Liver (tissue), 9 donors: ENCODE results near the gene ZNF446. TPM values are rescaled to one million over a fixed set of nuclear protein-coding genes. Genes with fewer than 3 reads are reported as not detected.

ENCODE experiments used
- DNase-seq: peaks from one replicate; pipeline ENCODE4 v3.0.0-alpha.2; 2017; ENCODE audit warnings: low spot score
- H3K27ac ChIP-seq, 2 donors: one replicate each; pipeline ENCODE4 v1.7.0; 2013; ENCODE audit warnings: inconsistent platforms in 2 of 2, low read length in 2 of 2, control low read depth in 1 of 2, low read depth in 1 of 2, mild to moderate bottlenecking in 1 of 2
- H3K27me3 ChIP-seq, 4 donors: one replicate each; pipeline versions ENCODE4 v1.6.1 to v1.7.0; 2013; ENCODE audit warnings: low read length in 3 of 4, inconsistent platforms in 1 of 4, mild to moderate bottlenecking in 1 of 4, moderate library complexity in 1 of 4; ENCODE audit not compliant: control insufficient read depth in 4 of 4, insufficient read depth in 4 of 4
- H3K36me3 ChIP-seq, 4 donors: one replicate each; pipeline versions ENCODE4 v1.6.1 to v1.7.0; 2013; ENCODE audit warnings: low read length in 3 of 4, mild to moderate bottlenecking in 3 of 4, low read depth in 1 of 4, moderate library complexity in 1 of 4; ENCODE audit not compliant: control insufficient read depth in 4 of 4, insufficient read depth in 3 of 4
- H3K4me1 ChIP-seq, 4 donors: one replicate each; pipeline versions ENCODE4 v1.6.1 to v1.7.0; 2013; ENCODE audit warnings: low read length in 3 of 4, mild to moderate bottlenecking in 3 of 4, moderate library complexity in 1 of 4; ENCODE audit not compliant: control insufficient read depth in 4 of 4, insufficient read depth in 4 of 4
- H3K4me3 ChIP-seq, 3 donors: one replicate each; pipeline versions ENCODE4 v1.6.1 to v1.7.0; 2013; ENCODE audit warnings: low read length in 3 of 3, control low read depth in 1 of 3, low read depth in 1 of 3, mild to moderate bottlenecking in 1 of 3
- H3K9ac ChIP-seq, 2 donors: one replicate each; pipeline ENCODE4 v1.7.0; 2013; ENCODE audit warnings: low read length in 2 of 2, mild to moderate bottlenecking in 2 of 2, moderate library complexity in 2 of 2, control low read depth in 1 of 2, low read depth in 1 of 2
- H3K9me3 ChIP-seq, 4 donors: one replicate each; pipeline versions ENCODE4 v1.6.1 to v1.7.0; 2013; ENCODE audit warnings: low read length in 3 of 4; ENCODE audit not compliant: control insufficient read depth in 4 of 4
- EGR1 ChIP-seq, 2 donors: IDR thresholded peaks; 2 replicates each; pipeline ENCODE4 v1.6.1; 2016 to 2018; ENCODE audit warnings: antibody characterized with exemption in 2 of 2, low read depth in 2 of 2
- FOXA1 ChIP-seq: IDR thresholded peaks from 2 replicates; pipeline ENCODE4 v1.6.1; 2016; ENCODE audit warnings: antibody characterized with exemption
- FOXA2 ChIP-seq: IDR thresholded peaks from 2 replicates; pipeline ENCODE4 v1.6.1; 2016; ENCODE audit warnings: antibody characterized with exemption
- GABPA ChIP-seq, 2 donors: IDR thresholded peaks in 1 of 2; conservative IDR thresholded peaks in 1 of 2; 2 replicates each; pipeline ENCODE4 v1.6.1; 2016; ENCODE audit warnings: antibody characterized with exemption in 2 of 2, mild to moderate bottlenecking in 1 of 2, moderate library complexity in 1 of 2
- HNF4A ChIP-seq, 2 donors: conservative IDR thresholded peaks; 2 replicates each; pipeline ENCODE4 v1.6.1; 2016; ENCODE audit warnings: antibody characterized with exemption in 2 of 2, mild to moderate bottlenecking in 2 of 2
- HNF4G ChIP-seq: IDR thresholded peaks from 2 replicates; pipeline ENCODE4 v1.6.1; 2016; ENCODE audit warnings: antibody characterized with exemption
- JUND ChIP-seq, 2 donors: IDR thresholded peaks; 2 replicates each; pipeline ENCODE4 v1.6.1; 2016; ENCODE audit warnings: antibody characterized with exemption in 2 of 2
- NR2F2 ChIP-seq: IDR thresholded peaks from 2 replicates; pipeline ENCODE4 v1.6.1; 2016; ENCODE audit warnings: antibody characterized with exemption
- RAD21 ChIP-seq, 2 donors: IDR thresholded peaks; 2 replicates each; pipeline ENCODE4 v1.6.1; 2016; ENCODE audit warnings: antibody characterized with exemption in 2 of 2, mild to moderate bottlenecking in 2 of 2
- RXRA ChIP-seq, 2 donors: IDR thresholded peaks; 2 replicates each; pipeline ENCODE4 v1.6.1; 2017 to 2018; ENCODE audit warnings: antibody characterized with exemption in 2 of 2, mild to moderate bottlenecking in 1 of 2
- SP1 ChIP-seq: IDR thresholded peaks from 2 replicates; pipeline ENCODE4 v1.6.1; 2018; ENCODE audit warnings: antibody characterized with exemption, mild to moderate bottlenecking
- TAF1 ChIP-seq: conservative IDR thresholded peaks from 2 replicates; pipeline ENCODE4 v1.6.1; 2016; ENCODE audit warnings: antibody characterized with exemption, mild to moderate bottlenecking
- YY1 ChIP-seq: IDR thresholded peaks from 2 replicates; pipeline ENCODE4 v1.6.1; 2016; ENCODE audit warnings: antibody characterized with exemption, mild to moderate bottlenecking
- WGBS: extraction: QIAGEN DNeasy Blood & Tissue Kit; methylation state at CpG from one replicate; pipeline ENCODE4 v1.1.7; 2013; 5-methylcytosine and 5-hydroxymethylcytosine counted together
- polyA plus RNA-seq, 2 donors: library from polyadenylated mRNA; stranded (reverse) in 1 of 2; unstranded in 1 of 2; fragments of 200-250 nt in 1 of 2; fragments of >200 nt in 1 of 2; fragmentation: Nextera tagmentation in 1 of 2; extraction: Ambion mirVana in 1 of 2; gene quantifications; one replicate each; pipeline versions ENCODE4 v1.2.1 to v1.2.3, GENCODE V29; 2013 to 2015
- total RNA-seq, 2 donors: library from RNA; depleted of rRNA; stranded (reverse); fragments of >200 nt; gene quantifications; one replicate each; pipeline ENCODE4 v1.2.3, GENCODE V29; 2014
- TF ChIP-seq, protein P1 (sequence below): IDR thresholded peaks from 2 replicates; pipeline ENCODE4 v1.6.1; 2016; ENCODE audit warnings: antibody characterized with exemption
- TF ChIP-seq, protein P2 (sequence below): IDR thresholded peaks from 2 replicates; pipeline ENCODE4 v1.6.1; 2016; ENCODE audit warnings: antibody characterized with exemption
- TF ChIP-seq, protein P3 (sequence below): IDR thresholded peaks from 2 replicates; pipeline ENCODE4 v1.6.1; 2016; ENCODE audit warnings: antibody characterized with exemption, mild to moderate bottlenecking
- TF ChIP-seq, protein P4 (sequence below): IDR thresholded peaks from 2 replicates; pipeline ENCODE4 v1.6.1; 2016; ENCODE audit warnings: antibody characterized with exemption
- TF ChIP-seq, protein P5 (sequence below): fragments of 150-350 bp; IDR thresholded peaks from 2 replicates; pipeline ENCODE4 v1.5.1; 2017; ENCODE audit warnings: improper control_type of control experiment, low read depth, low read length; ENCODE audit not compliant: missing input control
- donor health status: healthy.
- donor health status: healthy.
- donor health status: healthy.
- donor health status: healthy.
- donor health status: healthy.

The ZNF446 gene
- total and polyA plus RNA-seq, 4 donors: 2.8 to 4.8 (median 3.9) TPM

DNA sequence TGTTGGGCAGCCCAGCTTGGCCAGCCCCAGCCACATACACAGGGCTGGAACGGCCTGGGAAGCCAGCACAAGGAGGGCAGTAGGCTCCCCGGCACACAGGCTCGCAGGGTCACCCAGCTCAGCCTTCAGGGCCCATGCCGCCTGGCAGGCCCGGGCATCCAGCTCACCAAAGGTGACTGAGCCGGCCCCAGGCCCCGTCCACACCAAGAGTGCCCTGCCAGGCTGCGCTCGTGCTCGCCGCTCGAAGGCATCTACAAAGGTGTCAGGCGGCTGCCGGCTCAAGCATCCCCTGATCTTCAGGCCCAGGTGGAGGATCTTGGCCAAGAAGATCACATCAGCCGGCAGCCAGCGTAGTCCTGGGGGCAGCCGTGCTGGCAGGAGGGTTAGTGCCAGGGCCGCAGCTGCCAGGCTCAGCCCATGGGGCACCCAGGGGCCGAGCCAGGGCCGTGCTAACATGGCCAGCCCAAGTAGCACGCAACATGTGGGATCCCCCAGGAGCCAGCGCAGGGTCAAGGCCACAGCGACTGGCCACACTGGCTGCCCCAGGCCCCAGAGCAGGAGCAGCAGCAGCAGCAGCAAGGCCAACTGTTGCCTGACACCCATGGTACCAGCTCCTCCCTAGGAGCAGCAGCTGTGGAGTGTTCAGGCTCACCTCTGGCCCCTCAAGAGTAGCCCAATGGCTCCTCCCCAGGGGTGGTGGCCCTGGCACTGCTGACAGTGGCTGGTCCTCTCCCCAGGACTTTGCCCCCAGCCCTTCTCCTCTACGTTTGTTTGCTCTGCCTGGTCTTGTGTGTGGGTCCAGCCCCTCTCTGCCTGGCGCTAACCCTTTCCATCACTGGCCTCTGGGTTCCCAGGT lies 35.4 kb downstream of the ZNF446 start, which contains the start of gene SLC27A5:
Gene SLC27A5, minus strand, starts transcription at position 640 of the 856 bp plus-strand sequence. Its CDS starts 37 bp downstream, at position 603.
- H3K9me3 ChIP-seq: no peaks in the 10 kb centered on the region
- no peaks in the 10 kb centered on the region for H3K27me3 ChIP-seq
- TF ChIP-seq RAD21 (IDR thresholded peaks at IDR 0.05) (peak in 1 of 2 donors; percentile 54), HNF4A (conservative IDR thresholded peaks at IDR 0.05) (peak; percentile 94 to 97), TAF1 (peak; percentile 96), JUND (IDR thresholded peaks at IDR 0.05) (peak; percentile 41 to 42), RXRA (IDR thresholded peaks at IDR 0.05) (peak; percentile 83 to 93), YY1 (peak; percentile 86), FOXA2 (no peak), NR2F2 (peak; percentile 54), HNF4G (peak; percentile 89), GABPA (IDR thresholded peaks at IDR 0.05 in 1 of 2, conservative IDR thresholded peaks at IDR 0.05 in 1 of 2) (peak in 1 of 2 donors; percentile 57), SP1 (peak; percentile 98), FOXA1 (no peak)
- TF ChIP-seq, protein P1, sequence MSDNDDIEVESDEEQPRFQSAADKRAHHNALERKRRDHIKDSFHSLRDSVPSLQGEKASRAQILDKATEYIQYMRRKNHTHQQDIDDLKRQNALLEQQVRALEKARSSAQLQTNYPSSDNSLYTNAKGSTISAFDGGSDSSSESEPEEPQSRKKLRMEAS: peak; percentile 57
- TF ChIP-seq, protein P2, sequence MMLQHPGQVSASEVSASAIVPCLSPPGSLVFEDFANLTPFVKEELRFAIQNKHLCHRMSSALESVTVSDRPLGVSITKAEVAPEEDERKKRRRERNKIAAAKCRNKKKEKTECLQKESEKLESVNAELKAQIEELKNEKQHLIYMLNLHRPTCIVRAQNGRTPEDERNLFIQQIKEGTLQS: no peak
- TF ChIP-seq, protein P3, sequence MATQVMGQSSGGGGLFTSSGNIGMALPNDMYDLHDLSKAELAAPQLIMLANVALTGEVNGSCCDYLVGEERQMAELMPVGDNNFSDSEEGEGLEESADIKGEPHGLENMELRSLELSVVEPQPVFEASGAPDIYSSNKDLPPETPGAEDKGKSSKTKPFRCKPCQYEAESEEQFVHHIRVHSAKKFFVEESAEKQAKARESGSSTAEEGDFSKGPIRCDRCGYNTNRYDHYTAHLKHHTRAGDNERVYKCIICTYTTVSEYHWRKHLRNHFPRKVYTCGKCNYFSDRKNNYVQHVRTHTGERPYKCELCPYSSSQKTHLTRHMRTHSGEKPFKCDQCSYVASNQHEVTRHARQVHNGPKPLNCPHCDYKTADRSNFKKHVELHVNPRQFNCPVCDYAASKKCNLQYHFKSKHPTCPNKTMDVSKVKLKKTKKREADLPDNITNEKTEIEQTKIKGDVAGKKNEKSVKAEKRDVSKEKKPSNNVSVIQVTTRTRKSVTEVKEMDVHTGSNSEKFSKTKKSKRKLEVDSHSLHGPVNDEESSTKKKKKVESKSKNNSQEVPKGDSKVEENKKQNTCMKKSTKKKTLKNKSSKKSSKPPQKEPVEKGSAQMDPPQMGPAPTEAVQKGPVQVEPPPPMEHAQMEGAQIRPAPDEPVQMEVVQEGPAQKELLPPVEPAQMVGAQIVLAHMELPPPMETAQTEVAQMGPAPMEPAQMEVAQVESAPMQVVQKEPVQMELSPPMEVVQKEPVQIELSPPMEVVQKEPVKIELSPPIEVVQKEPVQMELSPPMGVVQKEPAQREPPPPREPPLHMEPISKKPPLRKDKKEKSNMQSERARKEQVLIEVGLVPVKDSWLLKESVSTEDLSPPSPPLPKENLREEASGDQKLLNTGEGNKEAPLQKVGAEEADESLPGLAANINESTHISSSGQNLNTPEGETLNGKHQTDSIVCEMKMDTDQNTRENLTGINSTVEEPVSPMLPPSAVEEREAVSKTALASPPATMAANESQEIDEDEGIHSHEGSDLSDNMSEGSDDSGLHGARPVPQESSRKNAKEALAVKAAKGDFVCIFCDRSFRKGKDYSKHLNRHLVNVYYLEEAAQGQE: peak; percentile 96
- TF ChIP-seq, protein P4, sequence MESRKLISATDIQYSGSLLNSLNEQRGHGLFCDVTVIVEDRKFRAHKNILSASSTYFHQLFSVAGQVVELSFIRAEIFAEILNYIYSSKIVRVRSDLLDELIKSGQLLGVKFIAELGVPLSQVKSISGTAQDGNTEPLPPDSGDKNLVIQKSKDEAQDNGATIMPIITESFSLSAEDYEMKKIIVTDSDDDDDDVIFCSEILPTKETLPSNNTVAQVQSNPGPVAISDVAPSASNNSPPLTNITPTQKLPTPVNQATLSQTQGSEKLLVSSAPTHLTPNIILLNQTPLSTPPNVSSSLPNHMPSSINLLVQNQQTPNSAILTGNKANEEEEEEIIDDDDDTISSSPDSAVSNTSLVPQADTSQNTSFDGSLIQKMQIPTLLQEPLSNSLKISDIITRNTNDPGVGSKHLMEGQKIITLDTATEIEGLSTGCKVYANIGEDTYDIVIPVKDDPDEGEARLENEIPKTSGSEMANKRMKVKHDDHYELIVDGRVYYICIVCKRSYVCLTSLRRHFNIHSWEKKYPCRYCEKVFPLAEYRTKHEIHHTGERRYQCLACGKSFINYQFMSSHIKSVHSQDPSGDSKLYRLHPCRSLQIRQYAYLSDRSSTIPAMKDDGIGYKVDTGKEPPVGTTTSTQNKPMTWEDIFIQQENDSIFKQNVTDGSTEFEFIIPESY: no peak
- peak within 1 kb of the TSS; percentile 67 to 73 for H3K9ac ChIP-seq
- WGBS: 35% methylated on average over 25 of the region's 25 CpGs
- H3K36me3 ChIP-seq: peaks cover 0 to 5% (median 2%) of the 10 kb centered on the region in 4 donors
- peaks cover 19 to 78% (median 54%) of the 10 kb centered on the region in 4 donors for H3K4me1 ChIP-seq
- peak within 1 kb of the TSS; percentile 68 to 82 (median 75) for H3K4me3 ChIP-seq
- H3K27ac ChIP-seq: peak within 1 kb of the TSS; percentile 80 to 86
- DNase-seq: peak; percentile 64

DNA sequence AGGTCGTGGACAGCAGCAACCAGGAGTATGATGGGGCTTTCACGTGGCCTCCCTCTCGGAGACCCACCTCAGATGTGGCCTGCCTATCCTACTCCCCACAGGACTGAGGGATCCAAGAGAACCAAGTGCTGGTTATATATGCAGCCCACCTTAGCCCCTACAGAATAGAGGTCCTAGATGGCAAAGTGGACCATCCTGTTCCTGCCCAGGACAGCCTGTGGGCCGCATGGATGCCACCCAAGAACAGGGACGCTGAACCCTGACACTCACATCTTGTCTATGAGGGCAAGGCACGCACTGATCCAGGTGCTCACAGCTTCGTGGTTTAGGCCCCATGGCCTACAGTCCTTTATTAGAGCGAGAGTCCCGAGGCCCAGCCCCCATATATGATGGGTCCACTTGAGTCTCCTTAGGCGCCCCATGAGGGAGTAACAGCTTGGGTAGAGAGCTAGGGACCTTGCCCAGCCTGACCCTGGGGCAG lies 37.1 kb downstream of the ZNF446 start:
- Histone ChIP-seq H3K4me1 (peaks cover 15 to 75% (median 50%) of the 10 kb centered on the region in 4 donors), H3K36me3 (peaks cover 0 to 9% (median 3%) of the 10 kb centered on the region in 4 donors), H3K27me3 (no peaks in the 10 kb centered on the region), H3K9ac (peak overlapping the region in 1 of 2 donors; percentile 39), H3K27ac (peak overlapping the region; percentile 75 to 86), H3K4me3 (no peak overlapping the region), H3K9me3 (no peaks in the 10 kb centered on the region)
- DNase-seq: no peak
- WGBS: 75% methylated on average over 10 of the region's 10 CpGs
- TF ChIP-seq TAF1: no peak
- TF ChIP-seq, protein P4: no peak
- no peak for TF ChIP-seq FOXA1
- TF ChIP-seq RAD21 (IDR thresholded peaks at IDR 0.05): no peak
- no peak for TF ChIP-seq EGR1 (IDR thresholded peaks at IDR 0.05; ENCODE audit: low read depth in 2 of 2)
- no peak for TF ChIP-seq JUND (IDR thresholded peaks at IDR 0.05)
- TF ChIP-seq FOXA2: no peak
- no peak for TF ChIP-seq SP1
- TF ChIP-seq GABPA (IDR thresholded peaks at IDR 0.05 in 1 of 2, conservative IDR thresholded peaks at IDR 0.05 in 1 of 2): no peak
- no peak for TF ChIP-seq YY1
- TF ChIP-seq, protein P2: no peak
- TF ChIP-seq, protein P5, sequence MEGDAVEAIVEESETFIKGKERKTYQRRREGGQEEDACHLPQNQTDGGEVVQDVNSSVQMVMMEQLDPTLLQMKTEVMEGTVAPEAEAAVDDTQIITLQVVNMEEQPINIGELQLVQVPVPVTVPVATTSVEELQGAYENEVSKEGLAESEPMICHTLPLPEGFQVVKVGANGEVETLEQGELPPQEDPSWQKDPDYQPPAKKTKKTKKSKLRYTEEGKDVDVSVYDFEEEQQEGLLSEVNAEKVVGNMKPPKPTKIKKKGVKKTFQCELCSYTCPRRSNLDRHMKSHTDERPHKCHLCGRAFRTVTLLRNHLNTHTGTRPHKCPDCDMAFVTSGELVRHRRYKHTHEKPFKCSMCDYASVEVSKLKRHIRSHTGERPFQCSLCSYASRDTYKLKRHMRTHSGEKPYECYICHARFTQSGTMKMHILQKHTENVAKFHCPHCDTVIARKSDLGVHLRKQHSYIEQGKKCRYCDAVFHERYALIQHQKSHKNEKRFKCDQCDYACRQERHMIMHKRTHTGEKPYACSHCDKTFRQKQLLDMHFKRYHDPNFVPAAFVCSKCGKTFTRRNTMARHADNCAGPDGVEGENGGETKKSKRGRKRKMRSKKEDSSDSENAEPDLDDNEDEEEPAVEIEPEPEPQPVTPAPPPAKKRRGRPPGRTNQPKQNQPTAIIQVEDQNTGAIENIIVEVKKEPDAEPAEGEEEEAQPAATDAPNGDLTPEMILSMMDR: no peak
- no peak for TF ChIP-seq NR2F2
- TF ChIP-seq, protein P1: no peak
- TF ChIP-seq HNF4A (conservative IDR thresholded peaks at IDR 0.05): no peak
